Limb (tissue), 2 donors: ENCODE measurements around the gene SLC44A5.
"Not testable (repeated sequence)": the region's sequence is repeated elsewhere in the genome, so short reads cannot be mapped to it uniquely, and the experiment has no call there.

Experiments used
- DNase-seq, 2 donors: peaks; one replicate each; pipeline ENCODE4 v3.0.0-alpha.2; 2016; ENCODE audit errors: extremely low spot score in 2 of 2

Gene SLC44A5

DNA sequence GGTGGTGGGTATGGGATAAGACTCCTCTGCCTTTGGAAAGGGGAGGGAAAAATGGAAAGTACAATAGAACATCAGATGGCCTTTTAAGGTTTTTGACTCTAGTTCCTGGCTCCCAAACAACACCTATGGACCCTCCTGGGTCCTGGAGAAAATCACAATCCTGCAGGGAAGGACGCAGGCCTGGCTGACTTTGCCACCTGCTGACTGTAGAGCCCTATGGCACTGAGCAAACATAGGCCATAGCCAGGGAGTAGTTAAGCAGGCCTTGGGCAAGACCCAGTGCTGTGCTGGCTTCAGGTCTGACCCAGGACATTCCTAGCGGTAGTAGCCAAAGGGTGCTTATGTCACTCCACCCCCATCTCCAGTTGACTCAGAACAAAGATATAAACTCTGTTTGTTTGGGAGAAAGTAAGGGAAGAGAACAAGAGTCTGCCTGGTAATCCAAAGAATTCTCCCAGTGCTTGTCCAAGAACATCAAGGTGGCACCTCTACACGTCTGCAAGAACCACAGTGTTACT, 149.0 kb downstream of the SLC44A5 start:
- DNase-seq: no peak

DNA sequence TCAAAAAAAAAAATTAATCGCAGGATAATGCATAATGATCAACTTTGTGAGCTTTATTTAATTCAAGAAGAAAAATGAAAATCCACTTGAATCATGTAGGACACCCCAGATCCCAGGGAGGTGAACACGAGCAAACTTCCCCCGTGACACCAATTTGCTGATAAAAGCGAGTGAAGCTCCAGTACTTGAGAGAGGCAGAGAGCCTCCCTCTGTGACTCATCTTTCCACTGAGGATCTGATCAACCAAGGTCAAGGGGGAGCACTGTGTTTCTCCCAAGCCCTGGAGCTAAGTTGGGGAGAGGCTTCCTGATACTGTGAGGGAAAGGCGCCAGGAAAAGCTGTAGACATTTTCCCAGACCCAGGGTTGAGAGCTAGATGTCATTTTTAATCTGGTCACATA, 160.9 kb downstream of the SLC44A5 start:
- no peak for DNase-seq

DNA sequence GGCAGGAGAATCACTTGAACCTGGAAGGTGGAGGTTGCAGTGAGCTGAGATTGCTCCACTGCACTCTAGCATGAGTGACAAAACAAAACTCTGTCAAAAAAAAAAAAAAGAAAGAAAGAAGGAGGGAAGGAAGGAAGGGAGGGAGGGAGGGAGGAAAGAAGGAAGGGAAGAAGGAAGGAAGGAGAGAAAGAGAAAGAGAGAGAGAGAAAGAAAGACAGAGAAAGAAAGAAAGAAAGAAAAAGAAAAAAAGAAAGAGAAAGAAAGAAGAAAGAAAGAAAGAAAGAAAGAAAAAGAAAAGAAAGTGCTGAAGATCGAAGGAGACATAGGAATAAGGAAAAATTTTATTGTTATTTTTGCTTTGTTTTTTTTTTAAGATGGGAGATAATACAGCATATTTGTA, 166.7 kb downstream of the SLC44A5 start:
- DNase-seq: no peak

DNA sequence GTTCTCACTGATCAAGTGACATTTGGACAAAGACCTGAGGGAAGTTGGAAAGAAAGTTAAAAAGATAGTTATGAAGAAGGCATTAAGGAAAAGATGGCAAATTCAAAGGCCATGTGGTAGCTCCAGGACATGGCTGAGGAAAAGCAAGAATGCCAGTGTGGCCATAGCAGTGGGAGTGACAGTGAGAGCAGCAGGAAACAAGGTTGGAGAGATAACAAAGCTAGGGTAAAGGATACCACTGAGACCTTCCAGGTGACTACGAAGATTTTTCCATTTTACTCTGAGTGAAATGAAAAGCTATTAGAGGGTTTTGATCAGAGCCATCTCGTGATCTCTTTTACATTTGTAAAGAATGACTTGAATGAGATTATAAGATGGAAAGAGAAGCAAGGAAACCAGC, 170.6 kb downstream of the SLC44A5 start:
- no peak for DNase-seq

- no peak for DNase-seq
Measured at GRCh38 chr1:75438355-75438754, 172.6 kb downstream of the SLC44A5 start.

GRCh38 chr1:75431843-75432242, 179.1 kb downstream of the SLC44A5 start:
- no peak for DNase-seq

DNA sequence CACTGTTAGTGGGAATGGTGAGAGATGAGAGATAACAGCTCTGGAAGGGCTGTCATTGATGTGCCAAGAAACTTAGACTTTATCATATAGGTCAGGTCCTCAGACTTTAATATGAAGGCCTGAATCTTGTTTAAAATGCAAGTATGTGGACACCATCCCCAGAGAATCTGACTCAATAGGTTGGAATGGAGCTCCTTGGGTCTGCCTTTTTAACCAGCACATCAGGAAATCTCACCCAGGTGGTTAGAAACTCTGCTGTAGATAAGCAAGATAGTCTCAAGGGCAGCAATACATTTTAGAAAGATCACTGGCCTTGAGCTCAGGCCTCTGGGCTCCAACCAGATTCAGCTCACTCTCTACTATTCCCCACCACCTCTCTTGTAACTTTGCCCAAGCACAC, 180.4 kb downstream of the SLC44A5 start:
- DNase-seq: no peak

DNA sequence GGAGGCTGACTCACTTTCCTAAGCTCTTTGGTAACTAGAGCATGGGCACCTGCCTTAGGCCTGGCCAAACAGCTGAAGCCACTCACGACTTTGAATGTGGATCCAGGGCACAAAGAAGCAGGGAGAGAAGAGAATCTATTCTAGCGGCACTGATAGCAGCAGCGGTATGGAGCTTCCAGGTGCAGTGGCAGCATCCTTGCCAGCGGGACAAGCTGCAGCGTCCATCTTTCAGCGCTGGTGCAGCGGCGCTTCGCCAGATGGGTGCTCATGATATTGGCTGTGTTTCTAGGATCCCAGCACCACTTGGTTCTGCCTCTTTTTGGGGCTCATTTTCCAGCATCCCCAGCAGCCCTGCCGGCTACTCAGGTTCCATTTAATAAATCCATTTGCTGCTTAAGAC, 184.2 kb downstream of the SLC44A5 start:
- DNase-seq: no peak

DNA sequence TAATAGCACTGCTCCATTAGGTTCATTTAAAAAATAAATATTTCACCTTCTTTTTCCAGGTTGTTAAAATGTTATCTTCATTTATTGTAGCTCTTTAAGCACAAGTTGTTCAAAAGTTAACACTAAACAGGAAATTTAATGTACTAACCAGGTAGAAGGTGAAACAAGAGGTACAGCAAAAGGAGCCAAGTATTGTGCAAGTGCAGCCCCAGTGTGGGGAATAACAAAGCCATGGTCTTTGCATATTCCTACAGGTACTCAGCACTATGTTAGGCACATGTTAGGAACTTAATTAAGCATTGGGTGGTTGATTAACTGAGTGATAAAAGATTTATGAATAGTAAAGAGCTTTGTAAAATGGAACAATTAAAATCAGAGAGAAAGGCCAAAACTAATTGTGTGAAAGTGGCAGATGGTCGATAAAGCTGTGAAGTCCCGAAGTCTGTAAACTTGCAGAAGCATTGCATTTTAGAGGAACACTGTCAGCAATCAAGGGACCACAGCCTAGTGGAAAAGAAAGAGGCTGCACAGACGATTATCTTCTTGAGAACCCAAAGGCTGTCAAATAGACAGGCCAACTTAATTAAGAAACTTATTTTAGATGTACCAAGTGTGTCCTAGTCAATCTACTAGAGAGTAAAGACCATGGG, 185.8 kb downstream of the SLC44A5 start:
- no peak for DNase-seq

- DNase-seq: no peak
Measured at GRCh38 chr1:75423616-75424015, 187.3 kb downstream of the SLC44A5 start.

DNA sequence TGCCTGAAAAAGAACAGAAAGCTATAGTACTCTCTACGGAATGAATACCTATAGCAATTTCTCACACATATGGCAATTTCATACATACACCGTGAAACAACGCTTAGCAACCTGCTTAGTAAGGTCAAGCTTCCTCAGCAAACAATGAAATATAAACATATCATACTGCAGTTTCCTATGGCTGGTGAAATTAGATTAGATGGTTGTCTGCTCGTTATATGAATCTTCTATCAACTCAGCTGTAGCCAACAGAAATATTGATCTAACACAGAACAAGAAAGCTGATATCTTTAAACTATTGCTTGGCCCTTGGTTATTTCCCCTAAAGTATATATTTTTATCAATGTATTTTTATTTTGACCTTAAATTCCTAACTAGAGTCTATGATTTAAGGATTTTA, 187.8 kb downstream of the SLC44A5 start:
- no peak for DNase-seq

- DNase-seq: no peak
Measured at GRCh38 chr1:75421371-75421770, 189.5 kb downstream of the SLC44A5 start.

- DNase-seq: no peak
Measured at GRCh38 chr1:75415187-75415586, 195.7 kb downstream of the SLC44A5 start.

- no peak for DNase-seq
Measured at GRCh38 chr1:75412616-75413015, 198.3 kb downstream of the SLC44A5 start.

DNA sequence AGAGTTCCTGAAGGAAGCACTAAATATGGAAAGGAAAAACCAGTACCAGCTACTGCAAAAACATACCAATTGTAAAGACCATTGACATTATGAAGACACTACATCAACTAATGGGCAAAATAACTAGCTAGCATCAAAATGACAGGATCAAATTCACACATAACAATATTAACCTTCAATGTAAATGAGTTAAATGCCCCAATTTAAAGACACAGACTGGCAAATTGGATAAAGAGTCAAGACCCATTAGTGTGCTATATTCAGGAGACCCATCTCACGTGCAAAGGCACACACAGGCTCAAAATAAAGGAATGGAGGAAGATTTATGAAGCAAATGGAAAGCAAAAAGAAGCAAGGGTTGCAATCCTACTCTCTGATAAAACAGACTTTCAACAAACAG, 206.2 kb downstream of the SLC44A5 start:
- DNase-seq: not testable (repeated sequence)

DNA sequence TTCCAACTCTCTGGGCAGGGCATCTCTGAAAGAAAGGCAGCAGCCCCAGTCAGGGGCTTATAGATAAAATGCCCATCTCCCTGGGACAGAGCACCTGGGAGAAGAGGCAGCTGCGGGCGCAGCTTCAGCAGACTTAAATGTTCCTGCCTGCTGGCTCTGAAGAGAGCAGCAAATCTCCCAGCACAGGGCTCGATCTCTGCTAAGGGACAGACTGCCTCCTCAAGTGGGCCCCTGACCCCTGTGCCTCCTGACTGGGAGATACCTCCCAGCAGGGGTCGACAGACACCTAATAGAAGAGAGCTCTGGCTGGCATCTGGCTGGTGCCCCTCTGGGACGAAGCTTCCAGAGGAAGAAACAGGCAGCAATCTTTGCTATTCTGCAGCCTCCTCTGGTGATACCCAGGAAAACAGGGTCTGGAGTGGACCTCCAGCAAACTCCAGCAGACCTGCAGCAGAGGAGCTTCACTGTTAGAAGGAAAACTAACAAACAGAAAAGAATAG, 207.7 kb downstream of the SLC44A5 start:
- DNase-seq: not testable (repeated sequence)

DNA sequence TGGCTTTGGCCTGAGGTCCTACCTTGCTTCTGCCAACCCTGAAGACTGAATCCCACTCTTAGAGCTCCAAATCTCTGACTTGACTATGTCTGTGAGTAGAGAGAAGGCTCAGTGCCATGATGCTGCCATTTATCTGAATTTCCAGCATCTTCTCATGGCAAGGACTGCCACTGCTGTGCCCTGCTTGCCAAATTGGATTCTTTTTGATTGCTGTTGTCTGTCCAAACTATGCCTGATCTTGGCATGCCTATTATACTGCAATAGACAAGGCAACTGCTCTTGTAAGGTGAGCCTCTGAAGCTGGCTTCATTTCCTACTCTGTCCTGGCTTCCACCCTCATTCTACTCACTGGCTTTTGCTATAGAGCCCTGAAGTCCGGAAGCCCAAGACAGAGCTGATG, 210.2 kb downstream of the SLC44A5 start:
- DNase-seq: no peak

DNA sequence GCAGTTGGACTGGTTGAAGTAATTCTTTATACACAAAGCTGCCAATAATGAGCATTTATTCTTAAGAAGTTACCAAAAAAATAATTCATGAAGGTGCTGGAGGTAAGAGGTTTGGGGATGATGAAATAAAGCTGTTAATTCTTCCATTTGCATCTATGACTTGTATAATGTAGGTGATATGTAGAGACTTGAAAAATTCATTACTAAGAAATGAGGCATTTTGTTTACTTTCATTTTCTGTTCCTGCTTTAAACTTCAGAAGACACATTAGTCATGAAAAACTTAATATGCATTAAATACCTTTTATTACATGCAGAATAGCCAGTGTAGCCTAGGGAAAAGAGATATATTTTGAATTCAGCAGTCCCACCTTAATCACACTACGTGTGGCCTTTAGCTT, 214.2 kb downstream of the SLC44A5 start:
- no peak for DNase-seq

DNA sequence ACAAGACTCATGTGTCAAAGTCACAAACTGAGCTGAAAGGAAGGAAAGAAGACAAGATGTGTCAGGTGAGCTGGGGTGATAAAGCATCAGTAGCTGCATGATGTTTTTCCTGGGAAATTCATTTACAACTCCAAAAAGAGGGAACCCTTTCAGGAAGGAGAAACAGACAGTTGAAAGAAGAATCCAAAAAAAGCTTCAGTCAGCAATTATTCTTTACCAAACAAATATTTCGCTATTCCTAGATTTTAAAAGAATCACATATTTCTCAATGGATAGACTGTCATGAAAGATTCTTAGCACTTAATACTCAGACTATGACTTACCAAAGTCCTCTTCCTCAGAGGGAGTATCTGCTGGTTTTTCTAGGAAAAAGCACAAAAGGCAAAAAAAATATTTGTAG, 214.7 kb downstream of the SLC44A5 start:
- DNase-seq: no peak

- no peak for DNase-seq
Measured at GRCh38 chr1:75394386-75395139, 216.4 kb downstream of the SLC44A5 start.

DNA sequence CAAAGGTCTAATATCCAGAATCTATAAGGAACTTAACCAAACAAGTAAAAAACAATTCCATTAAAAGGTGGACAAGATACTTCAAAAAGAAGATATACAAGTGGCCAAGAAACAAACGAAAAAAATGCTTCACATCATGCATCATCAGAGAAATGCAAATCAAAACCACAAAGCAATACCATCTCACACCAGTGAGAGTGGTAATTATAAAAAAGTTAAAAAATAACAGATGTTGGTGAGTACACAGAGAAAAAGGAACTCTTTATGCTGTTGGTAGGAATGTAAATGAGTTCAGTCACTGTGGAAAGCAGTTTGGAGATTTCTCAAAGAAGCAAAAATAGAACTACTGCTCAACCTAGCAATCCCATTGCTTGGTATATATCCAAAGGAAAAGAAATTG, 218.6 kb downstream of the SLC44A5 start:
- no peak for DNase-seq

GRCh38 chr1:75375476-75376447, 235.2 kb downstream of the SLC44A5 start:
- DNase-seq: not testable (repeated sequence)
